HG03060 (cell line): ENCODE data around the gene SNX3.
"Not testable (repeated sequence)": the region's sequence is repeated elsewhere in the genome, so short reads cannot be mapped to it uniquely, and the experiment has no call there.

ENCODE experiments used
- ATAC-seq: cut with Tn5 transposase; IDR thresholded peaks from one replicate; pipeline ENCODE4 v1.9.1; 2021; ENCODE audit warnings: low read depth, moderate number of reproducible peaks; ENCODE audit not compliant: unreplicated experiment

The SNX3 gene

GRCh38 chr6:108260809-108261569, at the start of gene SNX3:
Gene SNX3 (minus strand): TSS chr6:108261040. CDS start chr6:108260921, 119 bp downstream.
- peak; percentile 72 for ATAC-seq

DNA sequence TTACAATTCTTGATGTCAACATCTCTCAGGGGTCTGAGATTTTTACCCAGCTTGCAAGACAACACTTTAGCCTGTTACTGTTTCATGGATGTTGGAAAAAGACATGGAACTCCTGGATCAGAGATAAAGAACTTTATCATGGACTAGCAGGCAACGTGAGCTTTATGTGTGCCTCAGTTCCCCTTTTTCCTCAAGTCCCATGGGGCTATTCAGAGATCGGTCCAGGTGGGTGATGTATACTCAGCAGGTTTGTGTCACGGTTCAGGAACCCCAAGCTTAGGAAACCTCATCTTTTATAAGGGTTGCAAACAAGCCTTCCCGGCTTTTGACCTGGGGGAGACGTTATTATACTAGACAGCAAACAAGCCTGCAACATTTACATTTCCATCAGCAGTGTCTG, 49.0 kb upstream of the SNX3 start:
- no peak for ATAC-seq

DNA sequence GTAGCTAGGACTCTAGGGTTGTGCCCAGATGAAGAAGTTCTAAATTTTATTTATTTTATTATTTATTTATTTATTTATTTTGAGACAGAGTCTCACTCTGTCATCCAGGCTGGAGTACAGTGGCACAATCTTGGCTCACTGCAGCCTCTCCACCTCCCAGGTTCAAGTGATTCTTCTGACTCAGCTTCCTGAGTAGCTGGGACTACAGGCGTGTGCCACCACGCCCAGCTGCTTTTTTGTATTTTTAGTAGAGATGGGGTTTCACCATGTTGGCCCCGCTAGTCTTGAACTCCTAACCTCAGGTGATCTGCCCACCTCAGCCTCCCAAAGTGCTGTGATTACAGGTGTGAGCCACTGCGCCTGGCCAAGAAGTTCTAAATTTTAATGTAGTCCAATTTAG, 47.8 kb upstream of the SNX3 start:
- not testable (repeated sequence) for ATAC-seq

DNA sequence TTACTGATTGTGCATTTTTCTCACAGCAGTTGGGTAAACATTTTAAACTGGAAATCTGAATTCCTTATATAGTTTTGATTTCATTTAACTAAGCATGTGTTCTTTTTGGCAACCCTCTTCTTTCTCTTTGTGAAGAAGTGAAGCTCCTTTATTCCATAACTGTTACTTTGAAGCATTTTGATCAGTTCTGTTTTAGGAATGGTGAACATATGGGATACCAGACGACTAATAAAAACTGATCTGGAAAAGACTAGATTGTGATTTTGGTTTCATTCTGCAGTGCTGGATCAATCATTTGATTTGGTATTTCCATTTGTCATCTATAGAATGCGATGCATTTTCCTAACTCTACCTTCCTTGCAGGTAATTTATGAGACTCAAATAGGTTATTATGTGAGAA, 43.8 kb upstream of the SNX3 start:
- ATAC-seq = no peak

DNA sequence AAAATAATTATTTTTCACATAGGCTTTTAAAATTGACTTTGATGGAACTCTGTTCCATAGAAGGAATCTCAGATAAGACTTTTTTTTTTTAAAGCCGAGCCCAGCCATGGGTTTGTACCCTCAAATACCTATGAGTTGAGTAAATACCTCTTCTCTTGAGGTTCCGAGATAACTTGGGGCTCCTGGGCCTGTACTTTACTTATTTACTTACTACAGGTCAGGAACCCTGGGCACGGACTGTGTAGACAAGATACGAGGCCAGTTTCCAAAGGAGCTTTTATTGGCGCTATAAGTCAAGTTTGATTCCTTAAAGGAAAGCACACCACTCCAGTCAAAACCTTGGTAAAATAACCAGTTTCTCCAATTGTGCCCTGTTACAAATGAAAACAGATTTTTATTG, 41.5 kb upstream of the SNX3 start:
- no peak for ATAC-seq

GRCh38 chr6:108295676-108296075, 34.8 kb upstream of the SNX3 start:
- ATAC-seq = no peak

- ATAC-seq = peak; percentile 69
These were observed 34.1 kb upstream of the SNX3 start, which contains the start of gene AFG1L for GRCh38 chr6:108294727-108295625. Gene AFG1L (plus strand): TSS chr6:108295054. CDS start chr6:108295080, 26 bp downstream.

DNA sequence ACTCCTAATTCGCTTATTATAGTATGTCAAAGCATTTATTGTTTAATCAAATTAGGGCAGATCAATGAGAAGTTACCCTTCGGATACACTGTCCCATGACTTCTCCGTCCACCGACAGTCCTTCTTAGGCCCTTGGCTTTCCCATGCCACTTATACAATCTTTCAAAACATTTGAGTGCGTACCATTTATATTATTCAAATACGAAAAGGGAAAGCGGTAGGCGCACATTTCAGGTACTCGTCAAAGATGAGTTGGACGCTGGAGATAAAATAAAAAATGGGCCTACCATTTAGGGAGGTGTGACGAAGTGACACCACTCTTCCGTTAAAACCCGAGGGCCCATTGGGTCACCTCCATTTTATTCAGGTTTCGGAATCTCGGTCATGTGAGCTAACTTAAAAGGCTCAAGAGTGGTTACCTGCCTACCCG, 33.5 kb upstream of the SNX3 start:
- peak; percentile 4 for ATAC-seq

- no peak for ATAC-seq
These were observed 32.9 kb upstream of the SNX3 start for GRCh38 chr6:108293527-108294296.

GRCh38 chr6:108292561-108292960, 31.7 kb upstream of the SNX3 start:
- ATAC-seq = not testable (repeated sequence)

- ATAC-seq = no peak
These were observed 30.3 kb upstream of the SNX3 start for GRCh38 chr6:108291091-108291490.

- ATAC-seq = no peak
These were observed 27.9 kb upstream of the SNX3 start for GRCh38 chr6:108288742-108289141.

- ATAC-seq = no peak
These were observed 26.5 kb upstream of the SNX3 start for GRCh38 chr6:108287373-108287772.

DNA sequence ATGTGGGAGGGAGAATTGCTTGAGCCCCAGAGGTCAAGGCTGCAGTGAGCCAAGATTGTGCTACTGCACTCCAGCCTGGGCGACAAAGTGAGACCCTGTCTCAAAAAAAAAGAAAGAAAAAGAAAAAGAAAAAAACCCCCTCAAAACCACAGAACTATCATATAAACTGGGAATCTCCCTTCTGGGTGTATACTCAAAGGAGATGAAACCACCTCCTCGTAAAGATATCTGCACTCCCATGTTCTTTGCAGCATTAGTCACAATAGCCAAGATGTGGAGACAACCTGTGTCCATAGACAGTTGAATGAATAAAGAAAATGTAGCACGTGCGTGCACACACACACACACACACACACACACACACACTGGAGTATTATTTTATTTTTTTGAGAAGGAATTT, 25.5 kb upstream of the SNX3 start:
- no peak for ATAC-seq

GRCh38 chr6:108285381-108285780, 24.5 kb upstream of the SNX3 start:
- ATAC-seq = no peak

DNA sequence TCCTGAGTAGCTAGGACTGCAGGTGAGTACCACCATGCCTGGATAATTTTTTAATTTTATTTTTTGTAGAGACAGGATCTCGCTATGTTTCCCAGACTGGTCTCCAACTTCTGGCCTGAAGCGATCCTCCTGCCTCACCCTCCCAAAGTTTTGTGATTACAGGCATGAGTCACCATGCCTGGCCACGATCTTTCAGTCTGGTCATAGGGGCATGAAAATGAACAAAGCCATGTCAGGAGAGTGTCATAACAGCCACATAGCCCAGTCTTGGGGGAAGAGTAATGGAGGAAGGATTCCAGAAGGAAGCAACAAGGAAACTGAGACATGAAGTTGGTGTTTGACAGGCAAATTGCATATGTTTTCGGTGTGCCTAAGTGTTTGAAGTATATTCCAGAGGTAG, 17.0 kb upstream of the SNX3 start:
- no peak for ATAC-seq

- no peak for ATAC-seq
These were observed 16.5 kb upstream of the SNX3 start for GRCh38 chr6:108277295-108277694.

DNA sequence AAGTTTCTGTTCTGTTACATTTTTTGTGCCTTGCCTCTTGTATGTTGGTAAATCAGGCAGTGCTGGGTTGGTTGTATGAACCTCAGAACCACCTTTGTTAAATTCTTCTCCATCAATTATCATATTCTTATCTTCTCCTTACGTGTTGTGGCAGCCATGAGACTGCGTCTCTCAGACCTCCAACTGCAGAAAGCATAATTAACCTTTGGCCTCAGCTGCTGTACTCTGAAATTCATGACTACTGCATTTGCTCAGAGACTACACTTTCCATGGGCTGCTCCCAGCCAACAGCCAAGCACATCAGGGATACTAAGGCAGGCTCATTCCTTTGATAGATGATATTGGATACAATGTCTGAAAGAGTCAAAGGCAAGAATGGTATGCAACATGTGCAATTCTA, 15.1 kb upstream of the SNX3 start:
- ATAC-seq = no peak

DNA sequence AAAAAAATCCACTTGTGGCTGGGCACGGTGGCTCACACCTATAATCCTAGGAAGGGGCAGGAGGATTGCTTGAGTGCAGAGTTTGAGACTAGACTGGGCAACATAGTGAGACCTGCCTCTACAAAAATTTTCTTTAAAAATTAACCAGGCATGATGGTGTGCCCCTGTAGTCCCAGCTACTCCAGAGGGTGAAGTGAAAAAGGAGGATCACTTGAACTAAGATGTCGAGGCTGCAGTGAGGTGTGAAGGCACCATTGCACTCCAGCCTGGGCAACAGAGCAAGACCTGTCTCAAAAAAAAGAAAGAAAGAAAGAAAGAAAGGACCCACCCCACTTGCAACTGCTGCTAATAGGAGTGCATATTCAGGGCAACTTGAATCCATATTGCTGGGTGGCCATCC, 13.7 kb upstream of the SNX3 start:
- no peak for ATAC-seq

DNA sequence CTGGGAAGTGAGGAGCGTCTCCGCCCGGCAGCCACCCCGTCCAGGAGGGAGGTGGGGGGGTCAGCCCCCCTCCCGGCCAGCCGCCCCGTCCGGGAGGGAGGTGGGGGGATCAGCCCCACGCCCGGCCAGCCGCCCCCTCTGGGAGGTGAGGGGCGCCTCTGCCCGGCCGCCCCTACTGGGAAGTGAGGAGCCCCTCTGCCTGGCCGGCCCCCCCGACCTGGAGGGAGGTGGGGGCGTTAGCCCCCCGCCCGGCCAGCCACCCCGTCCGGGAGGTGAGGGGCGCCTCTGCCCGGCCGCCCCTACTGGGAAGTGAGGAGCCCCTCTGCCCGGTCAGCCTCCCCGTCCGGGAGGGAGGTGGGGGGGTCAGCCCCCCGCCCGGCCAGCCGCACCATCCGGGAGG, 9.1 kb upstream of the SNX3 start:
- not testable (repeated sequence) for ATAC-seq

- no peak for ATAC-seq
These were observed 8.0 kb upstream of the SNX3 start for GRCh38 chr6:108268845-108269244.
